ENCODE data around the gene SLC16A10. TPM values are rescaled to one million over a fixed set of nuclear protein-coding genes. Genes with fewer than 3 reads are reported as not detected.

Gene SLC16A10
- total RNA-seq, 4 donors from 2014 or later: under 0.01 to 3.8 (median 1.2) TPM; not detected in 1

DNA sequence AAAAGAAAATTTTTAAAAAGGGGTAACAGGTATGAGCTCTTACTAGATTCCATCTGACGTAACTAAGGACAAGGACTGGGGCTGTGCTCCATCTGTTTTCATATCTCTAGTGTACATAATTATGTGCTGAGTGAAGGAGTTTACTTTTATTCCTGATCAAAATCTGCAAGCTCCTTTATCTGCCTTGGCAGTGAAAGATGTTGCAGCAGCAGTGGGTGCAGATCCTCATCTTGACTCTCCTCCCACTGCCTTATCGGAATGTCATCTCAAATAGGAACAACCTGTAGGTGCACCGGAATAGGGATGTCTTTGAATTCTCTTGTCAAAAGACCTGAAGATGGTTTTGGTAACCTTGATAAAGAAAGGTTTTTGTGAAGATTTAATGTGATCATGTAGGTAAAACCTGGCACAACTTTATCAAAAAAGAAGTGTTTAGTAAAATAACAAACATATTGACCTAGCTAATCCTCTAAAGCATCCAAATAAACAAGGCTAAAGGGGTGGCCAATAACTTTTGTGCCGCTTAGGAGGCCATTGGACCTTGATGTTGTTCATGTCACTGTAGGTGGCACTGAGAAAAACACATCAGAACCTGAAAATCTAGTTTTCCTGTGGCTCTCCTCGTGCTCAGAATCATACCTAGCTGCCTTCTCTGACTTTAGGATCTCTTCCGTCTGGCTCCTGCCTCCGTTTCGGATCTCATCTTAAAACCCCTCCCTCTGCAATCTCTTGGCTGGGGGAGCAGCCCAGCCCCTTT is 19.0 kb upstream of the SLC16A10 start:
- DNase-seq: no peak
- Histone ChIP-seq H3K4me3 (no peak overlapping the region), H3K27me3 (no peaks in the 10 kb centered on the region), H3K27ac (no peak overlapping the region), H3K9me3 (peaks cover 0 to 5% of the 10 kb centered on the region in 2 donors), H3K36me3 (no peaks in the 10 kb centered on the region), H3K4me1 (no peaks in the 10 kb centered on the region)
- intact Hi-C loops (cut with DNase I; ENCODE audit: low total_unique reads): no loop called here
- no peak for TF ChIP-seq POLR2A (IDR thresholded peaks at IDR 0.05)
- TF ChIP-seq, protein P1, sequence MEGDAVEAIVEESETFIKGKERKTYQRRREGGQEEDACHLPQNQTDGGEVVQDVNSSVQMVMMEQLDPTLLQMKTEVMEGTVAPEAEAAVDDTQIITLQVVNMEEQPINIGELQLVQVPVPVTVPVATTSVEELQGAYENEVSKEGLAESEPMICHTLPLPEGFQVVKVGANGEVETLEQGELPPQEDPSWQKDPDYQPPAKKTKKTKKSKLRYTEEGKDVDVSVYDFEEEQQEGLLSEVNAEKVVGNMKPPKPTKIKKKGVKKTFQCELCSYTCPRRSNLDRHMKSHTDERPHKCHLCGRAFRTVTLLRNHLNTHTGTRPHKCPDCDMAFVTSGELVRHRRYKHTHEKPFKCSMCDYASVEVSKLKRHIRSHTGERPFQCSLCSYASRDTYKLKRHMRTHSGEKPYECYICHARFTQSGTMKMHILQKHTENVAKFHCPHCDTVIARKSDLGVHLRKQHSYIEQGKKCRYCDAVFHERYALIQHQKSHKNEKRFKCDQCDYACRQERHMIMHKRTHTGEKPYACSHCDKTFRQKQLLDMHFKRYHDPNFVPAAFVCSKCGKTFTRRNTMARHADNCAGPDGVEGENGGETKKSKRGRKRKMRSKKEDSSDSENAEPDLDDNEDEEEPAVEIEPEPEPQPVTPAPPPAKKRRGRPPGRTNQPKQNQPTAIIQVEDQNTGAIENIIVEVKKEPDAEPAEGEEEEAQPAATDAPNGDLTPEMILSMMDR (IDR thresholded peaks at IDR 0.05): no peak

DNA sequence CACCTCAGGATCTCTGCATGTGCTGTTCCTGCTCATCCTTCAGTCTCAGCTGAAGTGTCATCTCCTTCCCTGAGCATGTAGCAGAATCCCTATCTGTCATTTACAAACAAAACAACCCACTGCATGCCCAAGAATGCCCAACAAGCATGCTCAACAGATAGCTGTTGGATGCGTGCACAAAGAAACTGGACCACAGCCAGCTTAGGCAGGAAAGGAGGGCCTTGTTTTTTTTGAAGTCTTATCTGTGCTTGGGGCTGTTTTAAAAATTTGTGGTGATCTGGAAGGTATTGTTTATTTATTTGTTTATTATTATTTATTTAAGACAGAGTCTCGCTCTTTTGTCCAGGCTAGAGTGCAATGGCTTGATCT is 18.5 kb upstream of the SLC16A10 start:
- no peaks in the 10 kb centered on the region for H3K4me1 ChIP-seq
- DNase-seq: no peak
- H3K4me3 ChIP-seq: no peak overlapping the region
- intact Hi-C loops (cut with DNase I; ENCODE audit: low total_unique reads): no loop called here
- no peaks in the 10 kb centered on the region for H3K27me3 ChIP-seq
- peaks cover 0 to 4% of the 10 kb centered on the region in 2 donors for H3K9me3 ChIP-seq
- H3K36me3 ChIP-seq: no peaks in the 10 kb centered on the region
- H3K27ac ChIP-seq: no peak overlapping the region
- TF ChIP-seq, protein P1 (IDR thresholded peaks at IDR 0.05): no peak
- no peak for TF ChIP-seq POLR2A (IDR thresholded peaks at IDR 0.05)

DNA sequence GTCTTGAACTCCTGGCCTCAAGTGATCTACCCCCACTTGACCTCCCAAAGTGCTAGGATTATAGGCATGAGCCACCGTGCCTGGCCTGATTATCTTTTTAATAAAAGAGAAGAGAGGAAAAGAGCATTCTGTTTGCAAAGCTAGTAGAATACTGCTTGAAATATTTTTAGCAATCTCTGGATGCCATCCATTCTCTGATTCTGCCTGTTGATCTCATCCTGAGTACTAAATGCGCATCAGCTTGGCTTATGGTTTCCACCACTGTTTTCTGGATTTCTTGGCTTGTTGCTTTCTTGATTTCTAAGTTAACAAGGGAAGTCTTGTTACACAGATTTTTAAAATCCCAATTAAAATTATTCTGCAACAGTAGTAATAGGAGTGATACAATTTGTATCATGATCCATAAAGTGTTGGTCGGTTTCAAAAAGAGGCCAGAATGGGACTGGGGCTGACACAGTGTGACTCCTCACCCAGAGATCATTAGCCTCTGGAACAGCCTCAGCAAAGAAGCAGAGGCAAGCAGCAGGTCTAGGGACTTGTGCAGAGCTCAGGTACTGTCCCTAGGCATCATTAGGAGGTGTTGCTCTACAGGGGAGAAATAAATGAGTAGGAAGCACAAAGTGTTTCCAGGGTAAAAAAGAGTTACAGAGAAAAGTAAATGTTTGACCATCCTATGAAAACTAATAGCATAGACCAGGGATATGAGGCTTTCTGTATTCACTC is 17.8 kb upstream of the SLC16A10 start:
- H3K36me3 ChIP-seq: no peaks in the 10 kb centered on the region
- no peaks in the 10 kb centered on the region for H3K4me1 ChIP-seq
- intact Hi-C loops (cut with DNase I; ENCODE audit: low total_unique reads): no loop called here
- no peaks in the 10 kb centered on the region for H3K9me3 ChIP-seq
- no peak for TF ChIP-seq POLR2A (IDR thresholded peaks at IDR 0.05)
- TF ChIP-seq, protein P1 (IDR thresholded peaks at IDR 0.05): no peak
- DNase-seq: no peak
- H3K4me3 ChIP-seq: no peak overlapping the region
- H3K27me3 ChIP-seq: no peaks in the 10 kb centered on the region
- no peak overlapping the region for H3K27ac ChIP-seq

DNA sequence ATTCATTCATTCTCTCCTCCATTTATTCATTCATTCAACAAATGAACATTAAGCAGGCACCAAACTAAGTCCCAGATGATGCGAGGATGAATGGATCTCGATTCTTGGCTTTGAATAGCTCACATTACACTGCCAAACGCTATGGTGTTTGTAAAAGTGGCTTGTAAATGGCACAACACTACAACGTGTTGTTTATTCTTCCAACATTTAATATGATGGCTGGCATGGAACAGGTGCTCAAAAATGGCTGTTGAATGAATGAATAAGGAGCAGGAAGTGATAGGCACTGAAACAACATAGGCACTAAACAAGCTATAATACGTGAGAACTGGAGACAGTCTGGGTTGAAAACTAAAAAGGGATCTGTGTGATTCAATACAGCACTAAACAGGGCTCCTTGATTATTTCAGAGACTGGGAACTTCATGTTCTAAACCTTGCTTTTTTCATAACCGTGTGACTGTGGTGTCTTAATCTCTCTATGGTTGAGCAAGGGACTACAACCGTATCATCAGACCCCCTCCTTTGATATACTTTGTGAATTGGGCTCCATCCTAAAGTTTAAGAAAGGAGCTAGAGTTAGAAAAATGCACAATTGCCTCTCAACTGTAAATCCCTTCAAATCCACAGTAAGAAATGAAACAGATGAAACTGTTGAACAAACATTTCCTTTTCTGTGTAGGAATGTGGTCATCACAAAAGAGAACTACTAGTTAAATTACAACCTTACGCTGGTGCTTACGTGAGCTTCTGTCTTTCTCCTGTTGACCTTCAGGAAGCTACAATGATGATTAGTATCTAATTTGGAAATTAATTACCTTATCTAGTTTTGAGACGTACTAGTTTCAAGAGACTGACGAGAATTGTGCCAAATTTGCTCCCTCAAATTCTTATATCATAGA is 16.9 kb upstream of the SLC16A10 start:
- TF ChIP-seq, protein P1 (IDR thresholded peaks at IDR 0.05): no peak
- H3K27ac ChIP-seq: no peak overlapping the region
- no peaks in the 10 kb centered on the region for H3K9me3 ChIP-seq
- no peak for DNase-seq
- intact Hi-C loops (cut with DNase I; ENCODE audit: low total_unique reads): no loop called here
- H3K4me1 ChIP-seq: no peaks in the 10 kb centered on the region
- H3K4me3 ChIP-seq: no peak overlapping the region
- H3K36me3 ChIP-seq: no peaks in the 10 kb centered on the region
- no peaks in the 10 kb centered on the region for H3K27me3 ChIP-seq
